HepG2 (cell line): ENCODE data around the gene QSOX2. TPM values are rescaled to one million over a fixed set of nuclear protein-coding genes. Genes with fewer than 3 reads are reported as not detected.

Experiments
- ATAC-seq: fragments of 200-7000 bp; cut with Tn5 transposase; 3 replicates; pipeline ENCODE4 v1.9.1; 2020; ENCODE audit warnings: mild to moderate bottlenecking, moderate library complexity
- BruUV-seq: library from RNA; stranded (reverse); fragments of 400-500 nt; replicated peaks from 2 replicates; lab custom pipeline; 2021; lab: Mats Ljungman, UMichigan
- CTCF ChIA-PET: fragments of 300-600 bp; formaldehyde crosslinking; extraction: SDS; loops from one replicate; lab custom pipeline; 2021; ENCODE audit warnings: low total read pairs, inconsistent platforms, low intra/inter-chr PET ratio; lab: Yijun Ruan, JAX
- POLR2A ChIA-PET: fragments of 350-600 bp; sonication (Branson Sonifier 250); formaldehyde crosslinking; loops from one replicate; lab custom pipeline; 2020; ENCODE audit warnings: antibody characterized with exemption, inconsistent platforms; lab: Yijun Ruan, JAX
- DNase-seq: peaks from one replicate; pipeline ENCODE4 v3.0.0-alpha.2; 2015; ENCODE audit warnings: low spot score
- FAIRE-seq: peaks from 3 replicates; lab custom pipeline; 2011; peaks lifted over from hg19 to GRCh38; lab: Jason Lieb, UNC
- H2AFZ ChIP-seq: one replicate; pipeline ENCODE4 v1.6.1; 2011; ENCODE audit warnings: low read length, inconsistent platforms
- H3K27ac ChIP-seq: fragments of 300-600 bp; 3 replicates; pipeline ENCODE4 v1.8.0; 2011; ENCODE audit warnings: mixed run types, mild to moderate bottlenecking, mixed read lengths, low read length, inconsistent platforms; ENCODE audit not compliant: insufficient read depth; ENCODE audit errors: extremely low read length
- H3K27me3 ChIP-seq, 2 experiments: fragments of 200-600 bp in 1 of 2; 2 replicates in 1 of 2; 3 replicates in 1 of 2; pipeline versions ENCODE4 v1.6.0 to v1.8.0; 2011; ENCODE audit warnings: low read length in 2 of 2, mild to moderate bottlenecking in 2 of 2, moderate library complexity in 2 of 2, inconsistent platforms in 1 of 2; ENCODE audit not compliant: insufficient read depth in 2 of 2, control insufficient read depth in 1 of 2
- H3K36me3 ChIP-seq, 2 experiments: fragments of 200-600 bp in 1 of 2; replicated peaks in 1 of 2; 2 replicates in 1 of 2; 3 replicates in 1 of 2; pipeline versions ENCODE4 v1.5.1 to v1.8.0; 2011; ENCODE audit warnings: low read length in 2 of 2, inconsistent platforms in 1 of 2; ENCODE audit not compliant: insufficient read depth in 2 of 2, control insufficient read depth in 1 of 2
- H3K4me1 ChIP-seq: 2 replicates; pipeline ENCODE4 v1.5.1; 2012; ENCODE audit warnings: low read length, inconsistent platforms; ENCODE audit not compliant: insufficient read depth
- H3K4me2 ChIP-seq: 2 replicates; pipeline ENCODE4 v1.6.0; 2011; ENCODE audit warnings: low read depth, low read length, inconsistent platforms
- H3K4me3 ChIP-seq, 3 experiments: fragments of 200-600 bp in 1 of 3; sonication (generic), shearing (Covaris generic) in 1 of 3; replicated peaks in 1 of 3; 2 replicates each; pipeline ENCODE4 v1.5.1; 2011 to 2016; ENCODE audit warnings: low read length in 3 of 3, inconsistent platforms in 2 of 3, low read depth in 2 of 3, mild to moderate bottlenecking in 2 of 3, control low read depth in 1 of 3, mixed read lengths in 1 of 3; ENCODE audit not compliant: insufficient read depth in 1 of 3
- H3K79me2 ChIP-seq: one replicate; pipeline ENCODE4 v1.6.1; 2011; ENCODE audit warnings: low read length, inconsistent platforms; ENCODE audit not compliant: insufficient read depth
- H3K9ac ChIP-seq: 2 replicates; pipeline ENCODE4 v1.6.0; 2011; ENCODE audit warnings: mild to moderate bottlenecking, low read depth, low read length, inconsistent platforms; ENCODE audit not compliant: insufficient read depth
- H3K9me3 ChIP-seq: 2 replicates; pipeline ENCODE4 v1.5.1; 2012; ENCODE audit warnings: mild to moderate bottlenecking, low read length
- H4K20me1 ChIP-seq: 2 replicates; pipeline ENCODE4 v1.6.0; 2011; ENCODE audit warnings: inconsistent platforms, mild to moderate bottlenecking, low read length, moderate library complexity; ENCODE audit not compliant: insufficient read depth
- AGO1 ChIP-seq: fragments of 200-400 bp; formaldehyde crosslinking; IDR thresholded peaks from 2 replicates; pipeline ENCODE4 v1.6.1; 2017; ENCODE audit warnings: mild to moderate bottlenecking, low read depth, low read length, moderate library complexity; ENCODE audit not compliant: poor library complexity, severe bottlenecking
- ETS1 ChIP-seq: sonication (generic); formaldehyde crosslinking; IDR thresholded peaks from 2 replicates; pipeline ENCODE4 v1.4.0; 2020; ENCODE audit warnings: missing genetic modification reagents
- HNRNPL ChIP-seq: fragments of 200-400 bp; formaldehyde crosslinking; IDR thresholded peaks from 2 replicates; pipeline ENCODE4 v1.6.1; 2017; ENCODE audit warnings: mild to moderate bottlenecking, low read depth, low read length
- MAX ChIP-seq: IDR thresholded peaks from 2 replicates; pipeline ENCODE4 v1.6.1; 2012; ENCODE audit warnings: inconsistent platforms
- MED13 ChIP-seq: sonication (generic); formaldehyde crosslinking; IDR thresholded peaks from 2 replicates; pipeline ENCODE4 v1.5.0; 2020; ENCODE audit warnings: missing genetic modification reagents
- MEIS2 ChIP-seq: sonication (generic); formaldehyde crosslinking; IDR thresholded peaks from 2 replicates; pipeline ENCODE4 v1.9.0; 2021; ENCODE audit warnings: mild to moderate bottlenecking, missing genetic modification reagents
- PPARG ChIP-seq: conservative IDR thresholded peaks from 2 replicates; pipeline ENCODE4 v1.6.1; 2016; ENCODE audit warnings: missing biosample characterization, missing genetic modification reagents
- RCOR2 ChIP-seq: IDR thresholded peaks from 2 replicates; pipeline ENCODE4 v1.6.1; 2016; ENCODE audit warnings: missing biosample characterization, missing genetic modification reagents
- SYNCRIP ChIP-seq: fragments of 200-400 bp; formaldehyde crosslinking; IDR thresholded peaks from 2 replicates; pipeline ENCODE4 v1.6.1; 2018; ENCODE audit warnings: mild to moderate bottlenecking, low read depth, low read length; ENCODE audit not compliant: insufficient read depth
- ZNF121 ChIP-seq: sonication (generic); formaldehyde crosslinking; IDR thresholded peaks from 2 replicates; pipeline ENCODE4 v1.5.0; 2020; ENCODE audit warnings: mild to moderate bottlenecking, missing genetic modification reagents
- ZNF24 ChIP-seq: fragments of 450-650 bp; IDR thresholded peaks from 2 replicates; pipeline ENCODE4 v1.6.1; 2017; ENCODE audit warnings: antibody characterized with exemption, mild to moderate bottlenecking
- ZNF616 ChIP-seq: sonication (generic); formaldehyde crosslinking; IDR thresholded peaks from 2 replicates; pipeline ENCODE4 v1.5.0; 2020; ENCODE audit warnings: low read depth, mild to moderate bottlenecking, missing genetic modification reagents
- ZNF704 ChIP-seq: sonication (generic); formaldehyde crosslinking; IDR thresholded peaks from 2 replicates; pipeline ENCODE4 v1.8.1; 2023; ENCODE audit warnings: mild to moderate bottlenecking, inconsistent platforms, moderate library complexity, missing genetic modification reagents, borderline replicate concordance
- ZZZ3 ChIP-seq: sonication (generic); formaldehyde crosslinking; IDR thresholded peaks from 2 replicates; pipeline ENCODE4 v1.4.0; 2020; ENCODE audit warnings: missing genetic modification reagents, mild to moderate bottlenecking, borderline replicate concordance
- WGBS: methylation state at CpG from one replicate; pipeline ENCODE4 v1.1.6; 2017; ENCODE audit warnings: low lambda C conversion rate; 5-methylcytosine and 5-hydroxymethylcytosine counted together
- in situ Hi-C: cut with HindIII; loops from 2 replicates; pipeline ENCODE4 v1.10.0; 2017; ENCODE audit warnings: low pct_unique_long_range_greater_than_20kb; ENCODE audit not compliant: extremely low pct_ligation_motif_present
- intact Hi-C: fragments of 100-400 bp; cut with micrococcal nuclease; formaldehyde crosslinking; loops from one replicate; pipeline ENCODE4 v1.10.0; 2022; ENCODE audit not compliant: unreplicated experiment
- polyA plus RNA-seq, 8 experiments: library from polyadenylated mRNA; depleted of rRNA in 3 of 8; stranded (reverse) in 7 of 8; unstranded in 1 of 8; fragments of >200 nt; fragmentation: Illumina TruSeq in 4 of 8; extraction: Trizol in 4 of 8; gene quantifications; 2 replicates each; pipeline versions ENCODE4 v1.2.1 to v1.2.3, GENCODE V29; 2011 to 2016; ENCODE audit warnings: low read depth in 4 of 8, missing spikeins in 1 of 8, mixed read lengths in 1 of 8; ENCODE audit not compliant: insufficient read depth in 1 of 8
- total RNA-seq, 5 experiments: library from RNA; depleted of rRNA; stranded (reverse); fragments of >200 nt; fragmentation: Illumina TruSeq; extraction: Trizol; gene quantifications; 2 replicates each; pipeline ENCODE4 v1.2.3, GENCODE V29; 2016; ENCODE audit warnings: low read depth in 1 of 5

QSOX2 gene
- total and polyA plus RNA-seq, 2 of the 13 experiments (the other 11 are each of a cell fraction or from before 2014, with no cell fraction given) = 27.1 to 42.1 TPM

- FAIRE-seq = no peak
- Histone ChIP-seq H3K4me1 (no peaks in the 10 kb centered on the region), H3K27me3 (peaks cover 7 to 58% of the 10 kb centered on the region in 2 experiments; a peak in 4 of 5 replicates), H3K36me3 (no peaks in the 10 kb centered on the region)
- in situ Hi-C loops = no loop called here
- TF ChIP-seq HNRNPL (no peak), SYNCRIP (no peak), ZNF704 (CRISPR knock-in tag) (no peak), ZNF24 (no peak), PPARG (no peak), ZNF121 (CRISPR knock-in tag) (no peak), MAX (no peak), MED13 (CRISPR knock-in tag) (no peak), MEIS2 (CRISPR knock-in tag) (no peak), ETS1 (no peak), RCOR2 (CRISPR knock-in tag) (no peak), ZZZ3 (no peak), ZNF616 (CRISPR knock-in tag) (no peak), AGO1 (no peak)
- TF ChIP-seq, all 625 proteins: peak for 0
- no peak for DNase-seq
- H4K20me1 ChIP-seq = no peaks in the 10 kb centered on the region
- CTCF ChIA-PET = no interaction called here
- intact Hi-C loops = no loop called here
- H3K4me3 ChIP-seq = no peak overlapping the region
- H3K9me3 ChIP-seq = no peaks in the 10 kb centered on the region
- no peak overlapping the region for H2AFZ ChIP-seq
- POLR2A ChIA-PET = no interaction called here
- no peak overlapping the region for H3K4me2 ChIP-seq
- no peak overlapping the region for H3K27ac ChIP-seq
- no peak for ATAC-seq
- no TSS peak for BruUV-seq
- no peak overlapping the region for H3K9ac ChIP-seq
- H3K79me2 ChIP-seq = no peaks in the 10 kb centered on the region
- 19% methylated on average over 14 of the region's 14 CpGs for WGBS
Measured at GRCh38 chr9:136186386-136186785, 59.2 kb downstream of the QSOX2 start.
